GM19324 (cell line): ENCODE data around the gene CAMK1D.

ENCODE experiments used
- ATAC-seq: cut with Tn5 transposase; IDR thresholded peaks from one replicate; pipeline ENCODE4 v1.9.1; 2021; ENCODE audit warnings: mild to moderate bottlenecking, moderate library complexity; ENCODE audit not compliant: unreplicated experiment, low FRiP score

CAMK1D gene

GRCh38 chr10:12668634-12669033, 319.3 kb downstream of the CAMK1D start:
- ATAC-seq, result no peak

- ATAC-seq, result no peak
These were observed 320.7 kb downstream of the CAMK1D start for GRCh38 chr10:12670004-12670403.

DNA sequence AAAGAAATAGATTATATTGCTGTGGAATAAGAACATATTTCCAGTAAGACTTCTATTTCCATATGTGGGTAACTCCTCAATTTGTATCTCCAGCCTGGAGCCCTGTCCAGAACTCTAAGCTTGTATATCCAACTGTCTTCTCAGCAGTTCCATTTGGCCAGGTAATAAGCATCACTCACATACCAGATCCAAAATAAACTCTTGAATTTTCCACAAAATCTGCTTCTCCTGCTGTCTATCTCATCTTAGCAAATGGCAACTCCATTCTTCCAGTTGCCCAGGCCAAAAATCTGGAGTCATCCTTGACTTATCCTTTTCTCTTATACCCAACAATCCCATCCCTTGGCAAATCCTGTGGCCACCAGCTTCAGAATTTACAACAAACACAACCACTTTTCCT, 325.8 kb downstream of the CAMK1D start:
- ATAC-seq, result no peak

GRCh38 chr10:12679636-12680035, 330.3 kb downstream of the CAMK1D start:
- ATAC-seq, result no peak

DNA sequence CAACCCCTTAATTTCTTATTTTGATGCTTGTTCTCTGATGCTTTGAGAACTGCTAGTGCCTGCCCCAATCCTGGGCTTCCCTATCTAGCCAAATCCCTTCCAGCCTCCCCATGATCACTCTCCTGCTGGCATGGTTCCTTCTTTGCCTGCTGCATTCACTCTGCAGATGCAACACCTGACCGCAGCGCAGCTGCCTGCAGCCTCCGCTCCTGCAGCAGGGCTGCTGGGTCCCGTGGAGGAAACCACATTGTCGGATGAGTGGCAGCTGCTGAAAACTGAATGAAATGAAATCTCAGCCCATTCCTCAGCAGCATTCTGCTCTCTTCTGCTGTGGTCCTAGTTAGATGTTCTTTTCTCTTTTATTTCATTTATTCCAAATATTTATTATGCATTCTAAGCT, 331.9 kb downstream of the CAMK1D start:
- no peak for ATAC-seq

- no peak for ATAC-seq
These were observed 335.4 kb downstream of the CAMK1D start for GRCh38 chr10:12684784-12685183.

DNA sequence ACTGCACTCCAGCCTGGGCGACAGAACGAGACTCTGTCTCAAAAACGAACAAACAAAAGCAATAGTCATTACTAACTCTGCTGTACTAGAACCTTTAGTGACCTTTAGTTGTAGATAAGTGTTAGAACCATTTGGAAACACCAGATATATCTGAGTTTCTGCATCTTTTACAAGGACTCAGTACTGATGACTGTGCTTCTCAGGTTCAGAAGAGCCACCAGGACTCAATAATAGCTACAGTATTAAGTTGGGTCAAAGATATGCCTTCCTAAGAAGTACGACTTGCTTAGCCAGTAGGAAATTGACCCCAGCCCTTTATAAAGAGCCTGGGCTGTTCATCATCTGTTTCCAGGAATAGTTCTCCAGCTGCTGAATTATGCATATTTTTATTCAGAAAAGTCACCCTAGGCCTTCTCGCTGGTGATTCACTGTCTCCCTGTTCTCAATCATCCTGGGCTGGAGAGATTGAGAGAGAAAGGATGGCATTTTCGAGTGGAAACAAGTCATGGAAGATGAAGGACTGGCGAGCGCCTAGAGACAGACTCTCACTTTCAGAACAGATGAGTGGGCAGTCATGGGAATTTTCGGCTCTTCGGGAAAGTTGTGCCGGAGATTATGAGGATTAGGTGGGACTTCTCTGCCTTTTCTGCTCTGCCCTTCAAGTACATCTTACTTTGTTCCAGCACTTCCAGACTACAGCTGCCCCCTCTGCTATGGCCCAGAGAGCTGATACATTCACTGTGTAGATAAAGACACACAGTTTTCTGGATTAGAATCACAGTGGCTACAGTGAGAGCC, 336.1 kb downstream of the CAMK1D start:
- ATAC-seq, result no peak

GRCh38 chr10:12687996-12688395, 338.6 kb downstream of the CAMK1D start:
- no peak for ATAC-seq

GRCh38 chr10:12689893-12690292, 340.5 kb downstream of the CAMK1D start:
- ATAC-seq, result no peak

DNA sequence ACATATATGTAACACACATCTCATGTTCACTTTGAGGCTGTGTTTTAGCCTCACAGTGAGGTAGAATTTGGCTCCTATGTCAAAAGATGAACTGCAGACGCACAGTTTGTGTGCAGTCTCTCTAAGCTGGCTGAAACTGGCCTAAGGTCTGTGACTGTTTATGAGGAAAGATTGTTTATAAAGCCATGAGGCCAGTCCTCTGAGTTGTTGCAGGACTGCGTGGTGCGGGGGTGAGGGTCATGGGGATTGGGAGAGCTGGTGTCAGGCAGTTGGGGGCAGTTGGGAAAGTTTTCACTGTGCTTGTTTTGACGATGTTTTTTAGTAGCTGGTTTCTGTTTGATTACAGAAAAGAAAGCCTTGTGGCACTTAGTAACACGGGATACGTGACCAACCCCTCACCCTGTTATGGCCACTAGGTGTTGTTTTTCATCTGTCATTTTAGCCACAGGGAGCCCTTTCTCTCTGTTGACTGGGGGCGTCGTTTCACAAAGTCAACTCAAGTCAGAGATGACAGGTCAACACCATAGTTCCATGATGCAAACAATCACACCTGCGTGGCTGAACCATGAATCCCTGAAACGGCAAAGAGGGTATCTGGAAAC, 341.3 kb downstream of the CAMK1D start:
- no peak for ATAC-seq

DNA sequence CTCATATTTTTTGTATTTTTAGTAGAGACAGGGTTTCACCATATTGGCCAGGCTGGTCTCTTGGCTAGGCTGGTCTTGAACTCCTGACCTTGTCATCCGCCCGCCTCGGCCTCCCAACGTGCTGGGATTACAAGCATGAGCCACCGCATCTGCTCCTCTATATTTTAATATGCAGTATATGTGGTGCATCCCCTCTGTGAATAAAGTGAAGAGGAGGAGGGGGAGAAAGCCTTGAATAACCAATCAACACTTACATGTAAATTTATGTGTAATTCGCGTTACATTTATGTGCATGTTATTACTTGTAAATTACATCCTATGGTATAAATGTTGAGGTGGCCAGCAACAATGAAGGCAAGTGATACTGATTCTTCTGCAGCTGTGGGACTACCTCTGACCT, 342.2 kb downstream of the CAMK1D start:
- ATAC-seq, result no peak

DNA sequence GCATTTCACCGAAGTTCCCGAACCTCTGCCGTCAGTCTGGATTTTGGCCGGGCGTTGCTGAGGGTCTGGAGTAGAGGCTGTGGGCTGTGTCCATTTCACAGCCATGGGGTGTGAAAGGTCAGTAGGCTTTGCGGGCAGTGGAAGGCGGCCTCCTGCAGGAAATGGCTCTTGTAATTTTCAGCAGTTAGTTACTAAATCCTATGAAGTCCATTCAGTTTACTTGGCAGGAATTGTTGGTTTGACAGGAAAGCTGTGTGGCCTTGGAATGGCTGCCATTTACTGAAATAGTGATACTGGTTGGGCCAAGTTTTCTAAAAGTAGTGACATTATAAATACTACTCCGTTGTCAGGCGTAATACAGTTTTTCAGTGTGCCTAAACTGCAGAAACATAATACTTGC, 348.4 kb downstream of the CAMK1D start:
- no peak for ATAC-seq

- ATAC-seq, result no peak
These were observed 349.9 kb downstream of the CAMK1D start for GRCh38 chr10:12699258-12699700.

DNA sequence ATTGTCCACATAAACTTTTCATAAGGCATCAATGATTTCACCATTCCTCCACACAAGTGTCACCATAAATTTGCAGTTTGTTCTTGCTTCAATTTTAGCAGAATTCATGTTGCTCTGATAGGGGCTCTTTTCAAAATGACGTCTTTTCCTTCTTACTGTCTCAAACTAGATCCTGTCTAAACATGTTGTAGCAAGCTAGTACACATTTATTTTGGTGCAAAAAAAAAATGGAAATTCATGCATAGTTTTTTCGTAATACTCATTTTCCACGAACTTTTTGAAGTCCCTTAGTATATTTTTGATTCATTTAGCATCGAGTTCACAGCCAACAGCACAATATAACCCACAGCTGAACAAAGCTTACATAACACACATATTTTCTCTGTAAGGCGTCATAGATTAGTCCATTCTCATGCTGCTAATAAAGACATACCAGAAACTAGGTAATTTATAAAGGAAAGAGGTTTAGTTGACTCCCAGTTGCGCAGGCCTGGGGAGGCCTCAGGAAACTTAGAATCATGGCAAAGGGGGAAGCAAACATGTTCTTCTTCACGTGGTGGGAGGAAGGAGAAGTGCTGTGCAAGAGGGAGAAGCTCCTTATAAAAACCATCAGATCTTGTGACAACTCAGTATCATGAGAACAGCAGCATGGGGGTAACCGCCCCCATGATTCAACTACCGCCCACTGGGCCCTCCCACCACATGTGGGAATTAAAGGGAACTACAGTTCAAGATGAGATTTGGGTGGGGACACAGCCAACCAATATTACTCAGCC, 350.6 kb downstream of the CAMK1D start:
- ATAC-seq, result no peak

DNA sequence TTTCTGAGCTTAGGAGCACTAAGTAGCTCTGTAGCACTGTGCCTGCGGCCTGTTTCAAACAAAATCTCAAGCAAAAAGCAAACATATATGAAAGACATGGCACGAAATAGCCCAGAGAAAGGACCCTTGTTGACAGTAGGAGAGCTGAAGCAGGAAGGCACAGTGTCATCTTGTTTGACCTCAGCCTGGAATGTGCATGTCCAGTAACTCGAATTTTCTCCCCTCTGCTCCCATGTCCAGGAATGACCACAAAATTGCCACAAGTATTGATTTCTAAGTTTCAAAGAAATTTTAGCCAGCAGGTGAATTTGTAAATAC, 351.2 kb downstream of the CAMK1D start:
- ATAC-seq, result no peak

- ATAC-seq, result no peak
These were observed 352.3 kb downstream of the CAMK1D start for GRCh38 chr10:12701696-12702095.

DNA sequence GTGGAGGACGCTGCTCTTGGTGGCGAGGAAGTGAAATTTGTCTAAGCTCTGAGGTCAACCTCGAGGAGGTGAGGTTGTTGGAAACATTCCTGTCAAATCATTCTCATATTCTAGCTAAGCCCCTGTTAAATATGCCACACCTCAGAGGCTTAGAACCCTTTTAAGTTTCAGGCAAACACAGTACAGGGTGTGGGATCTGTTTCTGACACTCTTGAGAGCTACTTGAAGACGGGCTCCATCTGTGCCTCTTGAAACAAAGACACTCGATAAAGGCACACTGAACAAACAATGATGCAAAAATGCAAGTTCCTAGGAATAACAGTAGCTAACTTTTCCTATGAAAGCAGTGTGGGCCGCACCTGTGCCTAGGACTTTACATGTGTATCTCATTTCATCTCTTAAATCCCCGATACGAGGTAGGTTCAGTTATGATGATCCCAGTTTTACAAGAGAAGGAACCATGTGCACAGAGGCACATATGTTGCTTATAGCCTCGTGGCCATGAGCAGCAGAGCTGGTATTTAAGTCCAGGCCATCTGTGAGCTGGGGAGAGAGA, 352.9 kb downstream of the CAMK1D start:
- no peak for ATAC-seq

DNA sequence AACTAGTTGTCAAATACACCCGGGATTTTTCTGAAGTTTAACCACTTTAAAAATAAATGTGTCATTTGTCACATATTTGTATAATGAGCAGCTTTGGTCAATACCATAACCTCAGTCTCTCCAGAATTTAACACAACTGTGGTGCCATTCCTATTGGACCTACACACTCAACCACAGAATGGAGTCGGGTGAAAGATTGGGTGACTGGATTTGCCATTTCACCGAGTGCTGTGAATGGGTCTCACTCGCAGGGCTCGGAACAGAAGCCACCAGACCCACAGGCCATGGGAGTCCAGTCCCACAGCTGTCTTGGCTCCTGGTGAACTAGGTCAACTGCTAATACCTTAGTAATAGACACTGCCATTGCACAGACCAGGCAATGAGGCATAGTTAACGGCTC, 353.8 kb downstream of the CAMK1D start:
- no peak for ATAC-seq

DNA sequence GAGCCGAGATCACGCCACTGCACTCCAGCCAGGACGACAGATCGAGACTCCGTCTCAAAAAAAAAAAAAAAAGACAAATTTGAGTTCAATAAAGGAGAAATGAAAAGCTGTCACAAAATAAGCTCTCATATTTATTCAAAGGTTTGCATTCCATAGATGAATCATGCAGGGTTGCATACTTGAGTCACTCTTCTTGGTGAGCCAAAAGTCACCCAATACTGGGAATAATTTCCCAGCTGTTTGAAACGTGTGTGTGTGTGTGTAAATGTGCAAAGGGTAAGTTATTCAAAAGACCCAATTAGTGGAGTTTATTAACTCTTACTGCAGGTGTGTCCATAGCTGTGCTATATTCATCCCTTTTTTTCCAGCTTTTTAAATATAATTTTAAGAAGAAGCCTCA, 354.5 kb downstream of the CAMK1D start:
- ATAC-seq, result no peak

DNA sequence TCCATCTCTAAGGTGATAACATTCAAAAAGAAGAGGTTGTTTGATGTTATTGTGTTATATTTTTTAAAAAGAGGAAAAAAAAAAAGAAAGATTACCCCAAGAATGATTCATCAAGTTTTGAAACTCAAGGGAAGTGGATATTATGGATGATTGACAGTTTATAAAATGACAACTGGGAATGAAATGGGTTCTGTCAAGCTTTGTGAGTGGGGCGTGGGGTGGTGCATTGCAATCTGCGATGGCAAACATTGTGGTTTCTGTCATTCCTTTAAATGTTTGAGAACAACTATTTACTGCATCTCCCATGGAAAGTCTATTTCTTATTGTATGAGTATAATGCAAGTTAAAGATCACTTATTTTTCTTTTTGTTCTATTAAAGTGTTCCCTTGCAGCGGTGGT, 355.1 kb downstream of the CAMK1D start:
- ATAC-seq, result no peak

DNA sequence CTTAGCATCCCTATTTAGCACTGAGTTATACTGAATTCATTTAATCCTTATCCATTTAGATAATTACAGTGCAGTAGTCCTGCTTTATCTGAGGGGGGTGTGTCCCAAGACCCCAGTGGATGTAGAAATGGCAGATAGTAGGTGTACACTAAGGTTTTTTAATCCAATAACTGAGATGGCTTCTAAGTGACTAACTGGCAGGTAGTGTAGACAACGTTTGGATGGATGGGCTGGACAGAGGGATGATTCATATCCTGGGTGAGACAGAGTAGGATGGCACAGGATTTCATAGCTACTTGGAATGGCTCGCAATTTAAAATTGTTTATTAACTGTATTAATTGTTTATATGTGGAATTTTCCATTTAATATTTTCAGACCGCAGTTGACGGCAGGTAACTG, 356.6 kb downstream of the CAMK1D start:
- no peak for ATAC-seq
